Measurements from ENCODE around the gene DCUN1D1. TPM values are rescaled to one million over a fixed set of nuclear protein-coding genes. Genes with fewer than 3 reads are reported as not detected.
A peak's percentile ranks its signal among the peaks of the same experiment; 100 is the strongest.
"Not testable (repeated sequence)": the region's sequence is repeated elsewhere in the genome, so short reads cannot be mapped to it uniquely, and the experiment has no call there.

DCUN1D1 gene
- total and polyA plus RNA-seq, 12 donors = 5.5 to 51.9 (median 33.6) TPM

DNA sequence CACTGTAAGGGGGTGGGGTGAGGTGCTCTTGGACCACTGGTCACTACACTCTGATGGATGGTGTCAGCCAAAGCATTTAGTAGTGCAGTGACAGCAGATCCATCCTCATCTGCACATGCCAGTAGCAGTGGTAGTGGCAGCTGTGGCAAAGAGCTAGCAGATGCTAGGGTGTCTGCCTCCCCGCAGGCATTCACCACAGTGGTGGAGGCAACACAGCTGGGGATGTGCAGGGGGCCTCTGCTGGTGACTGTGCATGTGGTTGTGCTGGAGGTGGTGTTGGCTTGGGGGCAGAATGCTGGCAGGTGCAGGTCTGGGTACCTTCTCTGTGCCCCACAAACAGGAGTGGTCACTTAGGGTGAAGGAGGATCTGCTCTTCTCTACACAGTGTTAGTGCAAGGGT lies 19.4 kb upstream of the DCUN1D1 start:
- 67 to 91% (median 85%) methylated on average over 1 of the region's 1 CpG for WGBS, 4 donors
- H3K9me3 ChIP-seq (replicated peaks in 1 of 3) = no peaks in the 10 kb centered on the region
- intact Hi-C loops (cut with DNase I) = no loop called here
- TF ChIP-seq POLR2A (IDR thresholded peaks at IDR 0.05) = no peak
- TF ChIP-seq CTCF (IDR thresholded peaks at IDR 0.05) = no peak
- H3K27me3 ChIP-seq = no peaks in the 10 kb centered on the region
- H3K4me1 ChIP-seq (replicated peaks in 1 of 2) = no peaks in the 10 kb centered on the region
- H3K36me3 ChIP-seq (replicated peaks in 1 of 2) = no peaks in the 10 kb centered on the region
- DNase-seq = no peak
- no peak overlapping the region for H3K27ac ChIP-seq
- H3K4me3 ChIP-seq = no peak overlapping the region

DNA sequence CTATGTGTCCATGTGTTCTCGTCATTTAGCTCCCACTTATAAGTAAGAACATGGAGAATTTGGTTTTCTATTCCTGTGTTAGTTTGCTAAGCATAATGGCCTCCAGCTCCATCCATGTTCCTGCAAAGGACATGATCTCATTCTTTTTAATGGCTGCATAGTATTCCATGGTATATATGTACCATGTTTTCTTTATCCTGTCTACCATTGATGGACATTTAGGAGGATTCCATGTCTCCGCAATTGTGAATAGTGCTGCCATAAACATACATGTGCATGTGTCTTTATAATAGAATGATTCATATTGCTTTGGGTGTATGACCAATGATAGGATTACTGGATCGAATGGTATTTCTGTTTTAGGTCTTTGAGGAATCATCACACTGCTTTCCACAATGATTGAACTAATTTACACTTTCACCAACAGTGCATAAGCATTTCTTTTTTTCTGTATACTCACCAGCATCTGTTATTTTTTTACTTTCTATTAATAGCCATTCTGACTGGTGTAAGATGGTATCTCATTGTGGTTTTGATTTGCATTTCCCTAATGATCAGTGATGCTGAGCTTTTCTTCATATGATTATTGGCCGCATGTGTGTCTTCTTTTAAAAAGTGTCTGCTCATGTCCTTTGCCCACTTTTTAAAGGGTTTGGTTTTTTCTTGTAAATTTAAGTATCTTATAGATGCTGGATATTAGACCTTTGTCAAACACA lies 13.3 kb upstream of the DCUN1D1 start:
- H3K4me1 ChIP-seq (replicated peaks in 1 of 2); H3K36me3 ChIP-seq (replicated peaks in 1 of 2); DNase-seq; intact Hi-C loops (cut with DNase I); H3K27ac ChIP-seq; H3K9me3 ChIP-seq (replicated peaks in 1 of 3); H3K4me3 ChIP-seq; H3K27me3 ChIP-seq: not testable (repeated sequence)
- 89 to 93% (median 90%) methylated on average over 4 of the region's 4 CpGs for whole genome bisulfite sequencing, 4 donors

- Histone ChIP-seq H3K4me3 (no peak overlapping the region), H3K36me3 (replicated peaks in 1 of 2) (no peaks in the 10 kb centered on the region), H3K9me3 (replicated peaks in 1 of 3) (no peaks in the 10 kb centered on the region), H3K4me1 (replicated peaks in 1 of 2) (no peaks in the 10 kb centered on the region), H3K27me3 (no peaks in the 10 kb centered on the region), H3K27ac (no peak overlapping the region)
- no peak for DNase-seq
- TF ChIP-seq CTCF (IDR thresholded peaks at IDR 0.05) (no peak), POLR2A (IDR thresholded peaks at IDR 0.05) (no peak)
- WGBS, 4 donors = 82 to 92% (median 86%) methylated on average over 3 of the region's 3 CpGs
- intact Hi-C loops (cut with DNase I) = no loop called here
These were observed 9.2 kb upstream of the DCUN1D1 start for GRCh38 chr3:182989566-182989965.

DNA sequence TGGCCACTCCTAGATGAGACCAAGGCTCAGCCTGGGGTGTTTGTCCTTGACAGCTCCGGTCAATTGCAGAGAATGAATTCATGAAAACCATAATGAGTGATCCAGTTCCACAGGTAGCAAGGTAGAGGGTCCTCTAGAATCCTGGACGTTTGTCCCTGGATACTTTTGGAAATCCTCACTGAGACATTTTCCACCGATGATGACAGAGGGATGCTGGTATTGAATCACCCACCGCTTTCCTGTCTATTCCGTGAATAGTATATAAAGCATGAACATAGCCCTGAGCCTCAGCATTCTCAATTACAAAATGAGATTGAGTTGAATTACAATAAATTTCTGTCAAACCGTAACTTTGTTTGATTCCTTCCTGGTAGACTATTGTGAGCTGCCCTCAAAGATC lies 5.7 kb upstream of the DCUN1D1 start:
- H3K36me3 ChIP-seq (replicated peaks in 1 of 2) = no peaks in the 10 kb centered on the region
- H3K4me1 ChIP-seq (replicated peaks in 1 of 2) = peaks cover 2 to 3% of the 10 kb centered on the region in 2 donors
- intact Hi-C loops (cut with DNase I) = no loop called here
- no peak overlapping the region for H3K27ac ChIP-seq
- H3K27me3 ChIP-seq = no peaks in the 10 kb centered on the region
- H3K9me3 ChIP-seq (replicated peaks in 1 of 3) = no peaks in the 10 kb centered on the region
- H3K4me3 ChIP-seq = no peak overlapping the region
- WGBS, 4 donors = 77 to 85% (median 82%) methylated on average over 6 of the region's 6 CpGs
- TF ChIP-seq CTCF (IDR thresholded peaks at IDR 0.05) = no peak
- no peak for TF ChIP-seq POLR2A (IDR thresholded peaks at IDR 0.05)
- DNase-seq = no peak

DNA sequence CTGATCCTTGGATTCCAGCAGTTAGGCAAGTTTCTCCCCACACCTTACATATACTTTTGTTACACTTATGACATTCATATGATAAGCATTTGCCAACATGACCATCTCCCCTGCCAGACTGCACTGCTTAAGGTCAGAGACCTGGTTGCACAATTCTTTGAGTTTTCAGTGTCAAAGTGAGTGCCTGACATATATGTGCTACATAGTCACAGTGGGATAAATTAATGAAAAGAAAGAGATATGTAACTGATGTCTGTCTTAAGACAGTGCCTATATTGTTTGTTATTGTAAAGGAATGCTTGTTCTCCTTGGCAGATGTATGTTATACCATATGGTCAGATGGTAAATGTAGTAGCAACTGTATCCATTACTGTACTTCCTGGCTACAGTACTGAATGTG lies 3.5 kb upstream of the DCUN1D1 start:
- H3K36me3 ChIP-seq (replicated peaks in 1 of 2) = no peaks in the 10 kb centered on the region
- H3K27me3 ChIP-seq = no peaks in the 10 kb centered on the region
- intact Hi-C loops (cut with DNase I) = no loop called here
- no peak overlapping the region for H3K4me3 ChIP-seq
- peaks cover 10 to 12% of the 10 kb centered on the region in 2 donors for H3K4me1 ChIP-seq (replicated peaks in 1 of 2)
- TF ChIP-seq CTCF (IDR thresholded peaks at IDR 0.05) (no peak), POLR2A (IDR thresholded peaks at IDR 0.05) (no peak)
- no peaks in the 10 kb centered on the region for H3K9me3 ChIP-seq (replicated peaks in 1 of 3)
- H3K27ac ChIP-seq = no peak overlapping the region
- peak in 1 of 7 donors; percentile 58 for DNase-seq
